SKM-1 (cell line): Measurements from ENCODE around the gene IGF2BP2.
"Not testable (repeated sequence)": the region's sequence is repeated elsewhere in the genome, so short reads cannot be mapped to it uniquely, and the experiment has no call there.

ENCODE experiments used
- DNase-seq: peaks from one replicate; lab custom pipeline; 2025; ENCODE audit not compliant: unreplicated experiment; lab: John Stamatoyannopoulos, UW

The IGF2BP2 gene

GRCh38 chr3:185716436-185717108 lies 108.3 kb downstream of the IGF2BP2 start:
- DNase-seq = no peak

- no peak for DNase-seq
These were observed 109.8 kb downstream of the IGF2BP2 start for GRCh38 chr3:185715091-185715490.

- DNase-seq = no peak
These were observed 110.8 kb downstream of the IGF2BP2 start for GRCh38 chr3:185714085-185714484.

DNA sequence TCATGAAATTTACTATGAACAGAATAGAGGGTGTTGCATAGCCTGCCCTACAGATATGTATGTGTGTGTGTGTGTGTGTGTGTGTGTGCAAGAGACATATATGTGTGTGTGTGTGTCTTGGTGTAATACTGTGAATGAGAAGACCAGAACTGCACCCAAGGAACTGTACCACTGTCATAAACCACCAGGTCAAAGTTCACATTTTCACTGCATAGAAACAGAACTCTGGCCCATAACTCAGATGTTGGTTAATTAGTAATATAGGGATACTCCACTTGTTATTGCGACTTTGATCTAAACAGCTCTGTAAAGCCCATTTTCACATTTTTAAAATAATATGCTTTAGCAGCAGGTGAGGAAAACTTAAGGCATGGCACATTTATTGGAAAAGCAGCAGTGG lies 111.8 kb downstream of the IGF2BP2 start:
- no peak for DNase-seq

DNA sequence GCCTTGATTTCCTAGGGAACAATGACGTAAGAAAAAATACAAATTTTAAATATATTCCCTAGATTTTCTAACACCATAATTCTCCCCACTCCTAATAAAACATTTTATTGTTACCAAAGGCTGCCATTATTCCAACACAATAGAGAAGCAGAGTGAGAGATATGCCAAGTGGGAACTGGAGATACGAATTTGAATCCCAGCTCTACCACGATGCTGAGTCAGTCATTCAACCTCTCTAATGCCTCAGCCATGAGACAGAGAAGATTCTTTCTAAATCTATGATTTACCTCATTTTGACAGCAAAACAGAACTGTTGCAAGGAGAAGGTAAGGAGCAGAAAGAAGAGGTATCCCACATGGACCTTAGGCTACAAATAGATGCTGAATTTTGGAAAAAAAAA lies 112.5 kb downstream of the IGF2BP2 start:
- no peak for DNase-seq

GRCh38 chr3:185711255-185711870 lies 113.5 kb downstream of the IGF2BP2 start:
- no peak for DNase-seq

- DNase-seq = no peak
These were observed 115.4 kb downstream of the IGF2BP2 start for GRCh38 chr3:185709251-185709955.

- no peak for DNase-seq
These were observed 116.5 kb downstream of the IGF2BP2 start for GRCh38 chr3:185708392-185708791.

GRCh38 chr3:185705498-185705897 lies 119.3 kb downstream of the IGF2BP2 start:
- DNase-seq = no peak

- DNase-seq = no peak
These were observed 122.3 kb downstream of the IGF2BP2 start for GRCh38 chr3:185702262-185703225.

GRCh38 chr3:185701611-185702261 lies 123.1 kb downstream of the IGF2BP2 start:
- DNase-seq = no peak

DNA sequence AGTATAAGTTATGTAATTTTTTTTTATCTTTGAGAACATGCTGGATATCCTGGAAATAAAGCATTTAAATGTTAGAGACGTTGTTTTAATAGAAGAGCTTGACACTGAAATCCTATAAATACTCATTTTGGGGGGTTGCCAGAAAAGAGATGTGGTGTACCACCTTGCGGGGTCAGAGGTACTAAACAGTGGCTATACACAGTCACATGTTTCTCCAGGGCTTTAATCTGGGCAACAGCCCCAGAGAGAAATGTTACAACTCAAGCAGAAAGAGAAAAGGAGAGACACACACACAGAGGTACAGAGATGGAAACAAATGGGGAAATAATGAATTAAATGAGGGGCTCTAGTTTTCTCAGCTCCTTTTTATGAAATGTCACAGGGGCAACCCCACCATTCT lies 124.9 kb downstream of the IGF2BP2 start:
- DNase-seq = no peak

GRCh38 chr3:185697228-185697627 lies 127.6 kb downstream of the IGF2BP2 start:
- not testable (repeated sequence) for DNase-seq

GRCh38 chr3:185696039-185696438 lies 128.8 kb downstream of the IGF2BP2 start:
- no peak for DNase-seq

DNA sequence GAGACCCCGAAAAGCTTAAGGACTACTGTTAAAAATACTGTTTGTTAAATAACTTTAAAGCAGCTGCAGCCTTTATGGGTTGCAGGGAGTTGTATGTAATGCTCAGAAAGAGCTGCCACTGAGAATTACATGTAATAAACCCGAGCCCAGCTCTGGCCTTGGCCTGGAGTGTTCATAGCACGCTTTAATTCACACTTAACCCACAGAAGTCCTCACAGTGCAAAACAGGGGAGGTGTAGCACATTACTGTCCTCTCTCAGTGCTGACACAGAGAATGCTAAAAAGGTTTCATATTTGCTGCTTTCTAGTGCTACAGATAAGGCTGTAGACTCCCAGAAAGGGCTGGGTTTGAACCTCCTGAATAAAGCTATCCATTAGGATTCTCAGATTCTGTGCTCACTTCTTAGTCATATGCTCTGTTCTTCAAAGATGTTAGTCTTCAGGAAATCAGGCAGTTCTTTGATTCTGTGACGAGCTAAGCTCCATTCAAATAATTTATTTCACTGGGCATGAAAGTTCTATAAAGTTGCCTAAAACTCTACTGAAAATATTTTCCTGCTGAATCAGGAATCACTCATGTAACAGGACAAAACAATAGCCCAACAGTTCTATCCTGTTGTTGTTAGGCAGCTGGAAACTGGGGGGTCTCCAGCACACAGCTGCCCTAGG lies 130.7 kb downstream of the IGF2BP2 start:
- DNase-seq = no peak

DNA sequence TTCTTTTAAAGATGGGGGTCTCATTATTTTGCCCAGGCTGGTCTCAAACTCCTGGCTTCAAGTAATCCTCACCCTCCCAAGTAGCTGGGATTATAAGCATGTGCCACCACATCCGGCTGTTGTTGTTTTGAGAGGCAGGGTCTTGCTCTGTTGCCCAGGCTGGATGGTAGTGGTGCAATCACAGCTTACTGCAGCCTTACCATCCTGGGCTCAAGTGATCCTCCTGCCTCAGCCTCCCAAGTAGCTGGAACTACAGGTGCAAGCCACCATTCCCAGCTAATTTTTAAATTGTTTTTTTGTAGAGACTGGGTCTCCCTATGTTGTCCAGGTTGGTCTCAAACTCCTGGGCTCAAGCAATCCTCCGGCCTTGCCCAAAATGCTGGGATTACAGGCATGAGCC lies 133.2 kb downstream of the IGF2BP2 start:
- DNase-seq = no peak

DNA sequence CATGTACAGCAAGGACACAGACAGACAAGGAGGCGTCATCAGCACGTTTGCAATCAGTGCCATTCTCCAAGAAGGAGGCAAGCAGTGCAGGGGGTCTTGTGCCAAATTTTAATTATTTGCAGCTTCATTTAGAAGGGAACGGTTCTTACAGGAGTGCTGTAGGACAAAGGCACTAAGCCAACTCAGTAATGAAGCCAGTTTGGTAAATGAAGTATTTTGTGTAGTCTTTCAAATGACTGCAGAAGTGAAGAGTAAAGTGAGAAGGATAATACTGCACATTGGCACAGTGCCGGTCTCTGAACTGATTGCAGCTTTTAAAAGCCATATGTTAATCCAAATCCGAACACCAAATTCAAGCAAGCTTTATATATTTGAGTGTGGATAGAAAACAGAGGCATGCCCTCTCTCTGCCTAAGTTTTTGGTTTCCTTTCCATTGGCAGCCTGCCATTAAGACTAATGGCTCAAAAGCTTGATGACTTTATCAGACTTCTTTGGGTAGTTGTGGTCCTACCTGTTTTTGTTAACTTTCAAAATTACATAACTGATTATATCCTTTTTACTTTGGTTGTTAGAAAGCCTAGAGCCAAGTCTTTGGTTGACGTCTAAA lies 137.5 kb downstream of the IGF2BP2 start:
- no peak for DNase-seq

- DNase-seq = no peak
These were observed 139.4 kb downstream of the IGF2BP2 start for GRCh38 chr3:185685231-185686035.

- no peak for DNase-seq
These were observed 144.6 kb downstream of the IGF2BP2 start for GRCh38 chr3:185680231-185680630.
